CD4-positive, CD25-positive, alpha-beta regulatory T cell (primary cell): ENCODE results near the gene MYMX. TPM values are rescaled to one million over a fixed set of nuclear protein-coding genes. Genes with fewer than 3 reads are reported as not detected.

ENCODE experiments used
- ATAC-seq, 2 donors: fragments of 150-1000 bp; cut with Tn5 transposase; one replicate each; pipeline ENCODE4 v1.10.0; 2021; ENCODE audit warnings: low read depth in 2 of 2, moderate number of reproducible peaks in 2 of 2, moderate library complexity in 1 of 2
- DNase-seq, 3 donors: peaks; one replicate each; pipeline versions ENCODE4 v3.0.0 to v3.0.0-alpha.2; 2012 to 2022; ENCODE audit warnings: mixed read lengths in 1 of 3
- H3K27ac ChIP-seq: one replicate; pipeline ENCODE4 v1.7.0; 2013; ENCODE audit warnings: mild to moderate bottlenecking, low read length; ENCODE audit not compliant: insufficient read depth, poor library complexity, severe bottlenecking
- H3K27me3 ChIP-seq: one replicate; pipeline ENCODE4 v1.7.0; 2013; ENCODE audit warnings: low read length; ENCODE audit not compliant: control insufficient read depth, insufficient read depth
- H3K36me3 ChIP-seq: one replicate; pipeline ENCODE4 v1.7.0; 2013; ENCODE audit warnings: mild to moderate bottlenecking, low read length, moderate library complexity; ENCODE audit not compliant: control insufficient read depth, insufficient read depth
- H3K4me1 ChIP-seq: 2 replicates; pipeline ENCODE4 v1.7.0; 2013; ENCODE audit warnings: mild to moderate bottlenecking, low read length; ENCODE audit not compliant: insufficient read depth, control insufficient read depth, poor library complexity, severe bottlenecking
- H3K4me3 ChIP-seq: one replicate; pipeline ENCODE4 v1.7.0; 2013; ENCODE audit warnings: low read depth, mild to moderate bottlenecking, low read length, moderate library complexity
- H3K9me3 ChIP-seq, 2 experiments: 1 replicate in 1 of 2; 2 replicates in 1 of 2; pipeline ENCODE4 v1.7.0; 2013; ENCODE audit warnings: low read length in 2 of 2, mild to moderate bottlenecking in 1 of 2, moderate library complexity in 1 of 2; ENCODE audit not compliant: control insufficient read depth in 2 of 2
- H3K27ac Mint-ChIP-seq, 3 donors: one replicate each; pipeline ENCODE4 v1.8.0; 2020 to 2022; ENCODE audit warnings: mild to moderate bottlenecking in 3 of 3, mixed read lengths in 3 of 3, moderate library complexity in 2 of 3
- H3K27me3 Mint-ChIP-seq: one replicate; pipeline ENCODE4 v1.8.0; 2022; ENCODE audit warnings: mild to moderate bottlenecking, mixed read lengths
- H3K36me3 Mint-ChIP-seq: one replicate; pipeline ENCODE4 v1.8.0; 2020; ENCODE audit warnings: mixed read lengths
- H3K4me1 Mint-ChIP-seq, 4 donors: one replicate each; pipeline ENCODE4 v1.8.0; 2020 to 2022; ENCODE audit warnings: mixed read lengths in 4 of 4, mild to moderate bottlenecking in 1 of 4
- H3K4me3 Mint-ChIP-seq, 4 donors: one replicate each; pipeline ENCODE4 v1.8.0; 2020 to 2022; ENCODE audit warnings: mild to moderate bottlenecking in 4 of 4, mixed read lengths in 4 of 4, moderate library complexity in 3 of 4
- H3K9me3 Mint-ChIP-seq, 7 donors: one replicate each; pipeline ENCODE4 v1.8.0; 2020 to 2022; ENCODE audit warnings: mixed read lengths in 7 of 7, mild to moderate bottlenecking in 3 of 7, moderate library complexity in 2 of 7
- polyA plus RNA-seq, 4 donors: library from polyadenylated mRNA; unstranded; fragments of 300-500 nt; fragmentation: Illumina TruSeq; gene quantifications; one replicate each; pipeline ENCODE4 v1.2.3, GENCODE V29; 2021
- total RNA-seq: library from RNA; stranded (reverse); gene quantifications from one replicate; pipeline ENCODE4 v1.2.3, GENCODE V29; 2022

Gene MYMX
- total and polyA plus RNA-seq, 5 donors from 2014 or later: not detected

DNA sequence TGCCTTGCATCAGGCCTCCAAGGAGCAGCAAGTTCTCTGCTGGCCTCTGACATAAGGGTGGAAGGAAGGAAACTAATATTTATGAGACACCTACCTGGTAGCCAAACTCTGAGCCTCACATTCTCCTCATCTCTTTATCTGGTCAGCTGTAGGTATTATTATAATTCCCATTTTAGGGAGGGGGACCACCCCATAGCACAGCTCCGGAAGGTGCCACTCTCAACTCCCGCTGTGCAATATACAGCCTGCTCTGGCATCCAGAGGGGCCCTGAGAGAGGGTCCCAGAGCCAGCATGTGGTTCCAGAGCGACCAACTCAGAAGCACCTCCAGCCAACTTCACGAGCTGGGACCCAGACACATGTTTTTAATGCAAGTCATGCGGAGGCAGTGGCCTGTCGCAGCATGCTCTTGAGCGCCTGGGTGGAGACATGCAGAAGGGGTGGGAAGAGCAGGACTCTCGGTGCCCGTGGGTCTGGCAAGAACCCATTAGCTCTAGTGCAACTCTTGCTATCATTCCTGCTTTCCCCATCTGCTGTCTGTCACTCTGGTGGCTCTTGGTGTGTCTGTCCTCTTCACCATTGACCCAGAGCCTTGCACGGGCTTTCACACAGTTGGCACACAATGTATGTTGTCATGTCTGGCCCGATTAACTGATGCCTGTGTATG, 15.0 kb upstream of the MYMX start:
- H3K4me1 ChIP-seq: no peaks in the 10 kb centered on the region
- H3K9me3 Mint-ChIP-seq: no peaks in the 10 kb centered on the region
- peaks cover 10% of the 10 kb centered on the region for H3K27me3 Mint-ChIP-seq
- no peak overlapping the region for H3K27ac Mint-ChIP-seq
- no peak for ATAC-seq
- no peaks in the 10 kb centered on the region for H3K27me3 ChIP-seq
- no peak for DNase-seq
- H3K4me3 ChIP-seq: no peak overlapping the region
- no peaks in the 10 kb centered on the region for H3K9me3 ChIP-seq
- no peak overlapping the region for H3K27ac ChIP-seq
- no peaks in the 10 kb centered on the region for H3K36me3 Mint-ChIP-seq
- no peak overlapping the region for H3K4me3 Mint-ChIP-seq
- no peaks in the 10 kb centered on the region for H3K4me1 Mint-ChIP-seq
- no peaks in the 10 kb centered on the region for H3K36me3 ChIP-seq

DNA sequence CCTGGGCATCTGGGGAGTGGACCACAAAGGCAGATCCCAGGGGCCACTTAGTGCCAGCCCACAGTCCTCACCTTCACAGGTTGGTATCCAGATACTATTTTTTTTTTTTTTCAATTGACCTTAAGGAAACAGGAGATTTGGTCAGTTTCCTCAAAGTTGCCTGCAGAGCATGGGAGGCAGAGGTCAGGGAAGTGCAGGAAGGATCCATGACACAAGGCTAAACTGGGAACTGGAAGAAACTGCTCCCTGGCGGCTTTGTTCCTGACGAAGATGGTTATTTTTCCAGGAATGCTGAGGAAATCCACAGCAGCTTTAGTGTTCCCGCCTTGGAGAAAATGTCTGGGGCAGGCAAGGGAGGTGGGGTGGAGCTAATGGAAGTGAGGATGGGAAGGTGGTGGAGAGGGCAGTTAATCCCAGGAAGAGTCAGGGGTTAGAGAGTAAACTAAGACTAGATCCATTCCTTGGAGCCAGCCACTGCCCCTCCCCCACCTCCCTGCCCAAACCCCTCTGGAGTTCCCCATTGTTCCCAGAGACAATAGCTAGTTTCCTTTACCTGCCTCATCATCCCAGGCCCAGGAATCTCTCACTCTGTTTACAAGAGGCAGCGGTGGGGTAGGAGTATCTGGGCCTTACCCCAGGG, 14.3 kb upstream of the MYMX start:
- H3K36me3 ChIP-seq: no peaks in the 10 kb centered on the region
- no peaks in the 10 kb centered on the region for H3K9me3 ChIP-seq
- H3K27me3 ChIP-seq: no peaks in the 10 kb centered on the region
- H3K4me3 Mint-ChIP-seq: no peak overlapping the region
- no peak overlapping the region for H3K27ac Mint-ChIP-seq
- no peak overlapping the region for H3K4me3 ChIP-seq
- no peaks in the 10 kb centered on the region for H3K4me1 ChIP-seq
- DNase-seq (no peak), ATAC-seq (no peak)
- H3K9me3 Mint-ChIP-seq: no peaks in the 10 kb centered on the region
- no peak overlapping the region for H3K27ac ChIP-seq
- H3K27me3 Mint-ChIP-seq: peaks cover 10% of the 10 kb centered on the region
- no peaks in the 10 kb centered on the region for H3K4me1 Mint-ChIP-seq
- H3K36me3 Mint-ChIP-seq: no peaks in the 10 kb centered on the region

DNA sequence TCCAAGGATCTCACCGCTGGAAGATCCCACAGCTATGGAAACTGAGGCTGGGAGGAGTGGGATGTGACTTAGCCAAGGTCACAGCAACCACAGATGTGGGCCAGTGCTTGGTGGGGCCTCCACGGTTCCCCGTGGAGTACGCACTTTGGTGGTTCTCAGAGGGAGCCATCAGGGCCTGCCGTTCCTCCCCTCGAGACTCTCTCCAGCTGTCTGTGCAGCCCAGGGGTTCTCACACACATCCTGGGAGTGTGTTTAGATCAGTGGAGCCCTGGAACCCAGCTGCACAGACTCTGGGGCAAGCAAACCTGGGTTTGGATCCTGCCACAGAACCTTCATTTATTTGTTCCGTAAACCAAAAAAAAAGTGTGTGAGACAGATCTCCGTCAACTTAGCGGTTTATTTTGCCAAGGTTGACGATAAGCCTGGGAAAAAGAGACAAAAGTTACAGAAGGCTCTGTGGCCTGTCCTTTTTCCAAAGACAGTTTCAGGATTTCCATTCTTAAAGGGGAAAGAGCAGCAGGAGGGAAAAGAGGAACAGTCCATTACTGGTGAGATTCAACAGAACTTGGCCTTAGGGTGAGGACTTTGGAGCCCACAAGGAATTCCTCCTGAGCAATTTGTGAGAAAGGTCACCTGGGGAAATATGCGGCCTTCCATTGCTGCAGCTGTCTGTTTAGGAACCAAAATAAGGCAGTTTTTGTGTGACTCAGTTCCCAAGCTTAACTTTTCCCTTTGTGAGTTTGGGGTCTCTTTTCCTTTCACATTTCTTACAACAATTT, 13.6 kb upstream of the MYMX start:
- Mint-ChIP-seq H3K27me3 (peaks cover 11% of the 10 kb centered on the region), H3K4me1 (no peaks in the 10 kb centered on the region), H3K36me3 (no peaks in the 10 kb centered on the region), H3K4me3 (no peak overlapping the region), H3K27ac (no peak overlapping the region), H3K9me3 (no peaks in the 10 kb centered on the region)
- DNase-seq (no peak), ATAC-seq (no peak)
- no peaks in the 10 kb centered on the region for H3K36me3 ChIP-seq
- H3K4me1 ChIP-seq: no peaks in the 10 kb centered on the region
- H3K4me3 ChIP-seq: no peak overlapping the region
- H3K27me3 ChIP-seq: no peaks in the 10 kb centered on the region
- no peak overlapping the region for H3K27ac ChIP-seq
- H3K9me3 ChIP-seq: no peaks in the 10 kb centered on the region

DNA sequence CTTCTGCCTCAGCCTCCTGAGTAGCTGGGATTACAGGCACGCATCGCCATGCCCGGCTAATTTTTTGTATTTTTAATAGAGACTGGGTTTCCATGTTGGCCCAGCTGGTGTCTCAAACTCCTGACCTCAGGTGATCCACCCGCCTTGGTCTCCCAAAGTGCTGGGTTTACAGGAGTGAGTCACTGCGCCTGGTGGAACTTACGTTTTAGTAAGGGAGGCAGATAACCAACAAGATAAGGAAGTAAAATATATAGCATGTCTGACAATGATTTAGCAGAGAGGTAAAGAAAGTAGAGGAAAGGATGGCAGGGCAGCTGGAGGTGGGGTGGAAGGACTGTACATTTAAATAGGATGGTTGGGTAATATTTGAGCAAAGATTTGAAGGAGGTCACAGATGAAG, 12.8 kb upstream of the MYMX start:
- Mint-ChIP-seq H3K27me3 (peaks cover 18% of the 10 kb centered on the region), H3K36me3 (no peaks in the 10 kb centered on the region), H3K9me3 (peaks cover 0 to 1% (median 0%) of the 10 kb centered on the region in 7 donors), H3K4me3 (no peak overlapping the region), H3K27ac (no peak overlapping the region), H3K4me1 (no peaks in the 10 kb centered on the region)
- Histone ChIP-seq H3K4me3 (no peak overlapping the region), H3K27me3 (no peaks in the 10 kb centered on the region), H3K9me3 (no peaks in the 10 kb centered on the region), H3K4me1 (no peaks in the 10 kb centered on the region), H3K36me3 (no peaks in the 10 kb centered on the region), H3K27ac (no peak overlapping the region)
- DNase-seq (no peak), ATAC-seq (no peak)

DNA sequence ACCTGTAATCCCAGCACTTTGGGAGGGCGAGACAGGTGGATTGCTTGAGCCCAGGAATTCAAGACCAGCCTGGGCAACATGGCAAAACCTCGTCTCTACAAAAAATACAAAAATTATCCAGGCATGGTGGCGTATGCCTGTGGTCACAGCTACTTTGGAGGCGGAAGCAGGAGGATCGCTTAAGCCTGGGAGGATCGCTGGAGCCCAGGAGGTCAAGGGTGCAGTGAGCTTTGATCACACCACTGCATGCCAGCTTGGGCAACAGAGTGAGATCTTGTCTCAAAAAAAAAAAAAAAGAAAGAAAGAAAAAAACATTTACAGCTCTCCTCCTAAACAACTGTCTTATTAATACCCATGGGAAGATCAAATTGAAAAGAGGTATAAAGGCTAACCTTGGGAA, 8.8 kb upstream of the MYMX start:
- Mint-ChIP-seq H3K4me1 (no peaks in the 10 kb centered on the region), H3K9me3 (peaks cover 0 to 1% (median 0%) of the 10 kb centered on the region in 7 donors), H3K27me3 (peaks cover 22% of the 10 kb centered on the region), H3K27ac (no peak overlapping the region), H3K36me3 (no peaks in the 10 kb centered on the region), H3K4me3 (no peak overlapping the region)
- no peaks in the 10 kb centered on the region for H3K9me3 ChIP-seq
- DNase-seq (no peak), ATAC-seq (no peak)
- H3K27ac ChIP-seq: no peak overlapping the region
- H3K4me3 ChIP-seq: no peak overlapping the region
- no peaks in the 10 kb centered on the region for H3K4me1 ChIP-seq
- no peaks in the 10 kb centered on the region for H3K36me3 ChIP-seq
- H3K27me3 ChIP-seq: no peaks in the 10 kb centered on the region

DNA sequence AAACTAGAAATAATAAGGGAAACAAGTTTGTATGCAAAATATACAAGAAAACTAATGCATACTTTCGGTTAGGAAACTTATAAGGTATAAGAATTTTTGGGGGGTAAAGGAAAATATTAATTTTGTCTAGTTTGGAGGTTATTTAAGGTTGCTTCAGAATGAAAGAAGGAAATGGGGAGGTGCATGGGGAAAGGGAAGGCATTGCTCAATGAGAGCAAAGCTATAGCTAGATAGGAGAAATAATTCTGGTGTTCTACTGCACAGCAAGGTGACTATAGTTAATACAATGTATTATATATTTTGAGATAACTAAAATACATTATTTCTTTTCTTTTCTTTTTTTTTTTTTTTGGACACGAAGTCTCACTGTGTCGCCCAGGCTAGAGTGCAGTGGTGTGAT, 5.4 kb upstream of the MYMX start:
- peaks cover 12% of the 10 kb centered on the region for H3K27me3 Mint-ChIP-seq
- H3K4me1 Mint-ChIP-seq: no peaks in the 10 kb centered on the region
- no peak overlapping the region for H3K4me3 Mint-ChIP-seq
- ATAC-seq (no peak), DNase-seq (no peak)
- no peaks in the 10 kb centered on the region for H3K27me3 ChIP-seq
- no peaks in the 10 kb centered on the region for H3K36me3 Mint-ChIP-seq
- no peak overlapping the region for H3K27ac ChIP-seq
- H3K4me1 ChIP-seq: no peaks in the 10 kb centered on the region
- no peak overlapping the region for H3K27ac Mint-ChIP-seq
- H3K36me3 ChIP-seq: no peaks in the 10 kb centered on the region
- H3K4me3 ChIP-seq: no peak overlapping the region
- peaks cover 0 to 1% (median 0%) of the 10 kb centered on the region in 7 donors for H3K9me3 Mint-ChIP-seq
- H3K9me3 ChIP-seq: no peaks in the 10 kb centered on the region

DNA sequence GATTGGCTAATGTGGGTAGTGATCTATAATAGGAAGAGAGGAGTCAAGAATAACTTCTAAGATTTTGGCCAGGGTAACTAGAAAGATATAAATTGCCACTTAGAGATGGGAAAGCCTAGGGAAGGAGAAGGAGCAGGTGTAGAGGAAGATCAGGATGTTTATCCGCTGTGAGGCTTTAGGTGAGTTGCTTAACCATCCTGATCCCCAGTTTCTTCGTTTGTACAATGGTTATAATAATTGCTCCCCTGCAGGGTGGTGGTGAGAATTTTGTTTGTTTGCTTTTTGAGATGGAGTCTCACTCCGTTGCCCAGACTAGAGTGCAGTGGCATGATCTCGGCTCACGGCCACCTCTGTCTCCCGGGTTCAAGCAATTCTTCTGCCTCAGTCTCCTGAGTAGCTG, 2.4 kb upstream of the MYMX start:
- no peaks in the 10 kb centered on the region for H3K9me3 ChIP-seq
- H3K27me3 ChIP-seq: no peaks in the 10 kb centered on the region
- no peak overlapping the region for H3K4me3 Mint-ChIP-seq
- H3K27ac ChIP-seq: no peak overlapping the region
- ATAC-seq: no peak
- no peak overlapping the region for H3K4me3 ChIP-seq
- no peaks in the 10 kb centered on the region for H3K36me3 Mint-ChIP-seq
- H3K36me3 ChIP-seq: no peaks in the 10 kb centered on the region
- no peak for DNase-seq
- H3K9me3 Mint-ChIP-seq: peaks cover 0 to 2% (median 0%) of the 10 kb centered on the region in 7 donors
- peaks cover 7% of the 10 kb centered on the region for H3K27me3 Mint-ChIP-seq
- peaks cover 4% of the 10 kb centered on the region for H3K4me1 ChIP-seq
- H3K4me1 Mint-ChIP-seq: peaks cover 0 to 8% (median 0%) of the 10 kb centered on the region in 4 donors
- H3K27ac Mint-ChIP-seq: no peak overlapping the region
